Mammary epithelial cell (primary cell): ENCODE measurements around the gene CCDC73.

Experiments used
- CTCF ChIP-seq, 2 donors: IDR thresholded peaks in 1 of 2; conservative IDR thresholded peaks in 1 of 2; 2 replicates each; pipeline ENCODE4 v1.5.1; 2011 to 2012; ENCODE audit warnings: inconsistent platforms in 2 of 2, low read length in 2 of 2, mild to moderate bottlenecking in 2 of 2, control low read depth in 1 of 2, low read depth in 1 of 2; ENCODE audit not compliant: insufficient read depth in 1 of 2; ENCODE audit errors: extremely low read depth in 1 of 2
- EZH2 ChIP-seq: IDR thresholded peaks from 2 replicates; pipeline ENCODE4 v1.6.1; 2012; ENCODE audit warnings: low read length, inconsistent platforms, borderline replicate concordance

DNA sequence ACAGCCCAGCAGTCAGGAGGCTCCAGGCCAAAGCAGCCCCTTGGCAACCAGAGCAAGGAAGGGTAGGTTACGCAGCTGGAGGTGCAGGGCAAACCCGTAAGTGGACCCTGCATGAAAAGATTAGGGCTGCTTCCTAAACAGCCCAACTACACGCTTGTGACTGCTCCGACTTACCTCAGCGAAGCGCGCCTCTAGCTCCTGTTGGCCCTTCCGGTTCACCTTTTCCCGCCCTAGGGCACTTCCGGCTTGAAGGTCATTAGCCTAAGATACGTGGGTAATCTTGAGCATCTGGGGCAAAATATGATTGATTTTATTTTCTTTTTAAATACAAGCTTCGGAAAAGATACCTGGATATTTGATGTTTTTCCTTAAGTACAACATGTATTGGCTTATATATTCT, at the start of gene CCDC73:
- no peak for TF ChIP-seq CTCF (conservative IDR thresholded peaks at IDR 0.05 in 1 of 2, IDR thresholded peaks at IDR 0.05 in 1 of 2; ENCODE audit: extremely low read depth in 1 of 2, insufficient read depth in 1 of 2, low read depth in 1 of 2, low read length in 2 of 2)
- no peak for TF ChIP-seq EZH2
